HG02852 (cell line): ENCODE measurements around the gene CYTH2.
"Not testable (repeated sequence)": the region's sequence is repeated elsewhere in the genome, so short reads cannot be mapped to it uniquely, and the experiment has no call there.

ENCODE experiments used
- ATAC-seq: cut with Tn5 transposase; IDR thresholded peaks from one replicate; pipeline ENCODE4 v1.9.1; 2021; ENCODE audit warnings: mild to moderate bottlenecking, moderate library complexity; ENCODE audit not compliant: unreplicated experiment

Gene CYTH2

DNA sequence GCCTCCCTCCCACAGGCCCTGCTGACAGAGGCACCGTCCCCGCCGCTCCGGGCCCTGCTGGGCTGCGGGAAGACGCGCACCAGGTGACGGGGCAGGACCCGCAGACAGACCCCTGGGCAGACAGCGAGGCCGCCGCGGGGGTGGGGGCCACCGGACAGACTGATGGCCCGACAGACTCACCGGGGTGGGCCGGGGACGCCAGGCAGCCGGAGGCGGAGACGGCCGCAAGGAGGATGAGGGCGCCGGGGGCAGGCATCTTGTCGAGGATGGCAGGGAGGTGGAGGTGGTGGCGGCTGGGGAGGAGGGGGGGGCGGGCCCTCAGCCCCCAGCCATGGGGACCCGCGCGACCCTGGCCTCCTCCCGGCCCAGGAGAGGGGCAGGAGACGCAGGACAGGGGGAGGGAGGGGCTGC is 42.2 kb downstream of the CYTH2 start:
- ATAC-seq: no peak

DNA sequence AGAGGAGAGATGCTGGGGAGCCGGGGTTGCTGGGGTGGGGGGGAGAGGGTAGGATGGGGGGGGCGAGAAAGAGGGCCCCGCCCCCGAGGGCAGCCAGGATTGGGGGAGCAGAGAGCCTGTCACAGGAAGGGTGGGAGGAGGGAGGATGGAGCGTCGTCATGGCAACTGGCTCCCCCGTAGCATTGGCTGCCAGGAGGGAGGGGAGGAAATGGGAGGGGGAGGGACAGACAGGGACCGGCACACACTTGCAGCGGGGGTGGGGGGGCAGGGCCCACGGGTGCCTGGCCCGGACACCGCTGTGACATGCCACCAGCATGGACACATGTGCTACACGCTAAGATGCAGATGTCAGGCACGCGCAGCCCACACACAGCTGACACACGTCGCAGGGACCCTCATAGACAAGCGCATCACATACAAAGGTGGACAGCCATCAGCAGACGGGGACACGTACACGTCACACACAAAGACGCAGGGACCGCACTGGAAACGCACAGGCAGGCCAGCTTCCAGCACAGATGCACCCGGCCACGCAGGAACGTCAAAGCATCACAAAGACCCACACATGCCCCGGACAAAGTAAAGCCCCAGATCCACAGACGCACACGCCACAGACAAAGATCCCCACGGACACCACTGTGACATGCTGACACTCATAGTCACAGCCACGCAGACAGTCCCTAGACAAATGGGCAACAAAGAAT is 42.8 kb downstream of the CYTH2 start, which contains the start of gene LMTK3:
TSS of gene LMTK3 (minus strand) at position 36 of the 704 bp plus-strand sequence. CDS start 259 bp downstream, outside the sequence.
- ATAC-seq: no peak

DNA sequence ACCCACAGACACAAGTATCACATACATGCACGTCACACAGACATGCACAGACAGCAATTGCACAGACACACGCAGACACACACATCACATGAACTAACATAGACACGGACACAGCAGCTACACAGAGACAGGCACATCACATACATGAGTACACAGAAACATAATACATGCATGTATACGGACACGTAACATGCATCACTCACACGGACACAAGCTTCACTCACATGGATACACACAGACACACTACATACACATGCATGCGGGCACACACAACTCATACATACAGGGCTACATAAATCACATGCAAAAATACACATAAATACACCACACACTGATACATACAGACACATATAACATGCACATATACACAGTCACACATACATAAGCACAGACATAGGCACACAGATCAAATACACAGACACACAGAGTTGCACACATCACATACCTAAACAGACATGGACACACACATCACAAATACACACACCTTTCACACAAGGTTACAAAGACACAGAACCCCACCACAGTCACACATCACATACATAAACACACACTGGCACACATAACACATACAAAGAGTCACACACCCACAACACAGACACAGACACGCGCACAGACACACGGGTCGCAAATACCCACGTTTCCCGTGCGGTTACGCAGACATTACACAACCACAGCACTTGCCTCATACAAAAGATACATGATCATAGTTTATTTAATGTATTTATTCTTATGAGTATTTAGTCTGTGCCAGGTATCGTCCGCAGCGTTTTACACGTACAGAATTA is 43.5 kb downstream of the CYTH2 start:
- no peak for ATAC-seq

DNA sequence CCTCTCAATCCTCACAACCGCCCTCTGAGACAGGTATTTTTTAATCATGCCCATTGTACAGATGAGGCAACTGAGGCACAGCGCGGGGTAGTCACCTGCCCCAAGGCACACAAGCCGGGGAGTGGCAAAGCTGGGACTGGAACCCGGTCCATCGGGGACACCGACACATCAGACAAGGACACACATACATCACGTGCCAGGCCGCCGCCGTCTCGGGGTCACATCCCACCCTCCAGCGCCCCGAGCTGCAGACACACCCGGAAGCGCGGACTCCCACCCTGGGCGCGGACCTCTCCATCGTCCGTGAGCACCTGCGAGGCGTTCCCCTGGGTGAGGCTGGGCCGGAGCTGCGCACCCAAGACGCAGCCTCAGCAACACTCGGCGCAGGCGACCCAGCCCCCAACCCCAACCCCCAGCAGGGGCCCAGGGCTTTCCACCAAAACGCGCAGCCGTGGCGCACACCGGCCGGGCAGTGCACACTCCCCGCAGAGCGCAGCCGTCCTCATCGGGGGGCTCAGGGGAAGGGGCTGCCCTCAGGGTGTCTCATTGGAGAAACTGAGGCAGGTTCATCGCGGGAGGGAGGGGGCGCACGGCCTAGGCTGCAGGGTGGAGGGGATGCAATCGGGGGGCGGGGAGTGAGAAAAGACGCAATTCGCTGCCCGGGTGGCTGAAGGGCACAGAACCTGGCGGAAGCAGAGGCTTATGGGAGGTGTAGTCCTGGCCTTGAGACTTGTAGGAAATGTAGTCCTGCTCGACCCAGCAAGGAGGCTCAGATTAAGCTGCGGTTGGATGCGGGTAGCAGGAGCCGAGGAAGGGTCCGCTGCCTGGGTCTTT is 44.3 kb downstream of the CYTH2 start:
- no peak for ATAC-seq

- ATAC-seq: no peak
Observed at GRCh38 chr19:48514123-48514458, 44.9 kb downstream of the CYTH2 start.

DNA sequence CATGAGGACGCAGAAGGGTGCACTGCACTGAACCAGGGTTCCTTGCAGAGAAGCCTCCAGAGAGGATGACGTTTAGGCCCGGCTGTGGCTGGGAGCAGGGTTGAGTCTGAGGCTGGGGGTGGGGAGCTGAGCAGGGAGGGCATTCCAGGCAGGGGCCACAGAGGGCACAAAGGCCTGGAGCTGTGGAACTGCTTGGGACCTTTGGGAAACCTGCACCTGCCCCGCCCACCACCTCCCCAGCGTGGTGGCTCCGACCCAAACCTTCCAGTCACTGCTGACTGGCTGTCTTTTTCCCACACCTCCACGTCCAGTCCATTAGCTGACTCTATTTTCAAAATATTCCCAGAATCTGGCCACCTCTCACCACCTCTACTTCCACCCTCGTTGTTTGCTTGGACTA is 47.4 kb downstream of the CYTH2 start:
- ATAC-seq: no peak

GRCh38 chr19:48518207-48518606 is 49.0 kb downstream of the CYTH2 start:
- ATAC-seq: no peak

- ATAC-seq: not testable (repeated sequence)
Observed at GRCh38 chr19:48519426-48519825, 50.3 kb downstream of the CYTH2 start.

DNA sequence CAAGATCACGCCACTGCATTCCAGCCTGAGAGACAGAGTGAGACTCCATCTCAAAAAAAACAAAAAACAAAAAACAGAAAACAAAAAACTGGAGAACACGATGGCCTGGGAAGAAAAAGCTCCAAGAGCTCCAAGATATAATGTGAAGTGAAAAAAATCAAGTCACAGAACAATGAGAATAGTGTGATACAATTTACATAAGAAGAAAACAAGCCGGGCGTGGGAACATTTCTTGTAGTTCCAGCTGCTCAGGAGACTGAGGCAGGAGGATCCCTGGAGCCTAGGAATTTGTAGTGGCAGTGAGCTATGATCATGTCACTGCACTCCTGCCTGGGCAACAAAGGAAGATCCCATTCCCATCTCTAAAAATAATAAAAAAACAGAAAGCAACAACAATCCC is 51.0 kb downstream of the CYTH2 start:
- no peak for ATAC-seq

GRCh38 chr19:48524221-48524620 is 55.1 kb downstream of the CYTH2 start:
- no peak for ATAC-seq

GRCh38 chr19:48524732-48525131 is 55.6 kb downstream of the CYTH2 start:
- ATAC-seq: no peak

GRCh38 chr19:48529156-48529555 is 60.0 kb downstream of the CYTH2 start:
- no peak for ATAC-seq

DNA sequence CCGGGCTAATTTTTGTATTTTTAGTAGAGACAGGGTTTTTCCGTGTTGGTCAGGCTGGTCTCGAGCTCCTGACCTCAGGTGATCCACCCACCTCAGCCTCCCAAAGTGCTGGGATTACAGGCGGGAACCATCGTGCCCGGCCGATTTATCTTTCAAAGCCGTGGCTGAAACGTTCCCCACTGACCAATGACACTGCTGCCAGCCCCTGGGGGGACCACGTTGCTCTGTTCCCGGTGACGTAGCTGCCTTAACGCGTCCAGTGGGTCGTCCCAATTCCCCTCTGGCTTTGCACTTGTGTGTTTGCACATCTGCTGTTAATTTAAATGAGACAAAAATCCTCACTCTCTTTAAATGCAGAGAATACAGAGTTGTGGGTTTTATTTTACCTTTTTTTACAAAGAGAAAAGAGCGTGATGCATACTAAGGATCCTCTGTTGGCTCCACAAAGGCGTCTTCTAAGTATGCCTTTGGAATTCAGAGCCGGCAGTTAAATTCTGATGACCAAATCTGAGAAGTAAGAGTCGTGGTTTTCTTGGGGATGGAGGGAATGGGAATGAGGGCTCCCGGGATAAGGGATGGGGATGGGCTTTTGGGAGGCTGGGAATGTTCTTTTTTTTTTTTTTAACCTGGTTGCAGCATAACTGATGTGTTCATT is 61.0 kb downstream of the CYTH2 start:
- no peak for ATAC-seq

DNA sequence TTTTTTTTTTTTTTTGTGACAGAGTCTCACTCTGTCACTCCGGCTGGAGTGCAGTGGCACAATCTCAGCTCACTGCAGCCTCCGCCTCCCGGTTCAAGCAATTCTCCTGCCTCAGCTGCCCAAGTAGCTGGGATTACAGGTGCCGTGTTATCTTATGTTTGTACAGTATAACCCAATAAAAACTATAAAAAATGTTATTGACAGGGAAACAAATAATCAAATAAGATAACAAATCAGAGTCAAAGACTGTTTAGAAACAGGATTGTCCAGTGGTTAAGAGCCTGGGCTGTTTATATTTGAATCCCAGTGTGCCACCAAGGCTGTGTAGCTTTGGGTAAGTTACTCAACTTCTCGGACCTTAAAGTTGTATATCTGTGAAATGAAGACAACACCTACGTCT is 61.6 kb downstream of the CYTH2 start:
- no peak for ATAC-seq
